H1 (cell line): Measurements from ENCODE around the gene BBS2. TPM values are rescaled to one million over a fixed set of nuclear protein-coding genes. Genes with fewer than 3 reads are reported as not detected.

Experiments
- CTCF ChIA-PET: fragments of 300-600 bp; sonication (Branson Sonifier 250); formaldehyde crosslinking; loops from one replicate; lab custom pipeline; 2021; ENCODE audit not compliant: partially characterized antibody; lab: Charles Lee
- POLR2A ChIA-PET: fragments of 300-600 bp; sonication (Branson Sonifier 250); formaldehyde crosslinking; loops from one replicate; lab custom pipeline; 2021; ENCODE audit warnings: inconsistent platforms; ENCODE audit not compliant: partially characterized antibody; lab: Charles Lee
- DNase-seq, 2 experiments: peaks; one replicate each; pipeline versions ENCODE4 v3.0.0 to v3.0.0-alpha.2; 2010 to 2022; ENCODE audit warnings: low spot score in 2 of 2, low read depth in 1 of 2, mixed read lengths in 1 of 2
- FAIRE-seq: peaks from 2 replicates; lab custom pipeline; 2011; peaks lifted over from hg19 to GRCh38; lab: Jason Lieb, UNC
- H2AFZ ChIP-seq: 2 replicates; pipeline ENCODE4 v1.8.1; 2012; ENCODE audit warnings: low read length, inconsistent platforms
- H2AK5ac ChIP-seq: 2 replicates; pipeline ENCODE4 v1.6.1; 2013; ENCODE audit warnings: low read depth, low read length
- H2BK120ac ChIP-seq: replicated peaks from 2 replicates; pipeline ENCODE3; 2013; ENCODE audit warnings: low read depth, low read length, inconsistent platforms
- H2BK12ac ChIP-seq: 2 replicates; pipeline ENCODE4 v1.6.1; 2013; ENCODE audit warnings: low read depth, low read length
- H2BK15ac ChIP-seq: 2 replicates; pipeline ENCODE4 v1.6.1; 2013; ENCODE audit warnings: low read length
- H2BK20ac ChIP-seq: 2 replicates; pipeline ENCODE4 v1.6.1; 2013; ENCODE audit warnings: low read length
- H2BK5ac ChIP-seq: 2 replicates; pipeline ENCODE4 v1.6.1; 2013; ENCODE audit warnings: low read depth, low read length
- H3K14ac ChIP-seq: 2 replicates; pipeline ENCODE4 v1.6.1; 2013; ENCODE audit warnings: inconsistent platforms; ENCODE audit not compliant: insufficient read length
- H3K18ac ChIP-seq: 2 replicates; pipeline ENCODE4 v1.6.1; 2013; ENCODE audit warnings: low read length; ENCODE audit errors: extremely low read depth
- H3K23ac ChIP-seq: 2 replicates; pipeline ENCODE4 v1.6.1; 2013; ENCODE audit warnings: inconsistent platforms; ENCODE audit not compliant: insufficient read length
- H3K23me2 ChIP-seq: 2 replicates; pipeline ENCODE4 v1.6.1; 2013; ENCODE audit warnings: low read depth, low read length
- H3K27ac ChIP-seq: 2 replicates; pipeline ENCODE4 v1.6.1; 2011; ENCODE audit warnings: low read depth, low read length, inconsistent platforms
- H3K27me3 ChIP-seq, 4 experiments: replicated peaks in 1 of 4; 1 replicate in 1 of 4; 2 replicates in 3 of 4; pipeline versions ENCODE4 v1.6.1 to v1.8.1; 2011 to 2013; ENCODE audit warnings: low read length in 3 of 4, mild to moderate bottlenecking in 3 of 4, inconsistent platforms in 2 of 4, mixed read lengths in 2 of 4, moderate library complexity in 1 of 4; ENCODE audit not compliant: control insufficient read depth in 3 of 4, insufficient read depth in 3 of 4; ENCODE audit errors: extremely low read depth in 1 of 4
- H3K36me3 ChIP-seq, 4 experiments: 2 replicates each; pipeline versions ENCODE4 v1.6.1 to v1.8.1; 2011 to 2013; ENCODE audit warnings: mild to moderate bottlenecking in 4 of 4, low read length in 3 of 4, moderate library complexity in 2 of 4, control low read depth in 1 of 4, inconsistent platforms in 1 of 4; ENCODE audit not compliant: insufficient read depth in 4 of 4, control insufficient read depth in 2 of 4
- H3K4ac ChIP-seq: replicated peaks from 2 replicates; pipeline ENCODE3; 2013; ENCODE audit warnings: low read length, low read depth, mixed read lengths, inconsistent platforms; ENCODE audit not compliant: insufficient read length
- H3K4me1 ChIP-seq, 4 experiments: replicated peaks in 1 of 4; 1 replicate in 1 of 4; 2 replicates in 3 of 4; pipeline versions ENCODE4 v1.6.1 to v1.8.1; 2011 to 2013; ENCODE audit warnings: low read length in 3 of 4, inconsistent platforms in 2 of 4, mixed read lengths in 1 of 4; ENCODE audit not compliant: insufficient read depth in 4 of 4, control insufficient read depth in 3 of 4
- H3K4me2 ChIP-seq, 2 experiments: 2 replicates each; pipeline versions ENCODE4 v1.6.1 to v1.8.1; 2011 to 2013; ENCODE audit warnings: low read depth in 2 of 2, low read length in 2 of 2, control low read depth in 1 of 2, inconsistent platforms in 1 of 2, mild to moderate bottlenecking in 1 of 2; ENCODE audit not compliant: insufficient read depth in 1 of 2
- H3K4me3 ChIP-seq, 4 experiments: fragments of 200-600, 300-600 bp in 1 of 4; sonication (generic), shearing (Covaris generic), sonication (Bioruptor Twin) in 1 of 4; 2 replicates each; pipeline versions ENCODE4 v1.5.1 to v1.8.1; 2011 to 2016; ENCODE audit warnings: low read length in 4 of 4, low read depth in 3 of 4, control low read depth in 2 of 4, inconsistent platforms in 2 of 4, mild to moderate bottlenecking in 2 of 4, mixed read lengths in 1 of 4, moderate library complexity in 1 of 4; ENCODE audit not compliant: insufficient read depth in 2 of 4; ENCODE audit errors: extremely low read depth in 1 of 4
- H3K56ac ChIP-seq: replicated peaks from 2 replicates; pipeline ENCODE3; 2013; ENCODE audit warnings: low read depth, mild to moderate bottlenecking, mixed read lengths, low read length, inconsistent platforms; ENCODE audit not compliant: insufficient read length
- H3K79me1 ChIP-seq: 2 replicates; pipeline ENCODE4 v1.6.1; 2013; ENCODE audit warnings: low read depth, low read length, control low read depth
- H3K79me2 ChIP-seq, 2 experiments: 2 replicates each; pipeline versions ENCODE4 v1.6.1 to v1.8.1; 2012 to 2013; ENCODE audit warnings: low read length in 2 of 2, mild to moderate bottlenecking in 2 of 2, inconsistent platforms in 1 of 2; ENCODE audit not compliant: insufficient read depth in 2 of 2, control insufficient read depth in 1 of 2
- H3K9ac ChIP-seq, 4 experiments: replicated peaks in 1 of 4; 1 replicate in 1 of 4; 2 replicates in 3 of 4; pipeline versions ENCODE4 v1.6.1 to v1.8.1; 2011 to 2013; ENCODE audit warnings: low read depth in 3 of 4, low read length in 3 of 4, control low read depth in 2 of 4, mild to moderate bottlenecking in 2 of 4, moderate library complexity in 2 of 4, inconsistent platforms in 1 of 4; ENCODE audit errors: extremely low read depth in 1 of 4
- H3K9me3 ChIP-seq, 2 experiments: 2 replicates each; pipeline versions ENCODE4 v1.6.1 to v1.8.1; 2012 to 2013; ENCODE audit warnings: mild to moderate bottlenecking in 2 of 2, moderate library complexity in 2 of 2, control low read depth in 1 of 2, inconsistent platforms in 1 of 2, low read depth in 1 of 2, low read length in 1 of 2, mixed read lengths in 1 of 2; ENCODE audit not compliant: insufficient read depth in 2 of 2
- H4K20me1 ChIP-seq, 2 experiments: replicated peaks in 1 of 2; 2 replicates each; pipeline versions ENCODE3 to v1.8.1; 2011 to 2013; ENCODE audit warnings: inconsistent platforms in 2 of 2, low read length in 2 of 2, mild to moderate bottlenecking in 1 of 2; ENCODE audit not compliant: insufficient read depth in 2 of 2, control insufficient read depth in 1 of 2
- H4K5ac ChIP-seq: 2 replicates; pipeline ENCODE4 v1.6.1; 2013; ENCODE audit warnings: low read length, low read depth, mixed read lengths, inconsistent platforms; ENCODE audit not compliant: insufficient read length
- H4K8ac ChIP-seq: 2 replicates; pipeline ENCODE4 v1.8.0; 2013; ENCODE audit warnings: mild to moderate bottlenecking, moderate library complexity, low read length, inconsistent platforms; ENCODE audit not compliant: insufficient read depth; ENCODE audit errors: extremely low read depth
- H4K91ac ChIP-seq: replicated peaks from 2 replicates; pipeline ENCODE3; 2013; ENCODE audit warnings: low read length, mixed read lengths, inconsistent platforms; ENCODE audit not compliant: insufficient read length
- CHD2 ChIP-seq: IDR thresholded peaks from 2 replicates; pipeline ENCODE4 v1.6.1; 2012; ENCODE audit warnings: low read length, improper control_type of control experiment
- EZH2 ChIP-seq: fragments of 200-600 bp; sonication (generic); IDR thresholded peaks from 2 replicates; pipeline ENCODE4 v1.7.1; 2012; ENCODE audit warnings: low read depth, mild to moderate bottlenecking, moderate library complexity, low read length, inconsistent platforms; ENCODE audit not compliant: severe bottlenecking
- SP1 ChIP-seq: IDR thresholded peaks from 2 replicates; pipeline ENCODE4 v1.6.1; 2011; ENCODE audit warnings: low read depth, low read length
- SRF ChIP-seq: IDR thresholded peaks from 2 replicates; pipeline ENCODE4 v1.6.1; 2011; ENCODE audit warnings: mild to moderate bottlenecking, low read depth, low read length, moderate library complexity
- USF2 ChIP-seq: IDR thresholded peaks from 2 replicates; pipeline ENCODE4 v1.6.1; 2011; ENCODE audit warnings: low read length, improper control_type of control experiment
- YY1 ChIP-seq: IDR thresholded peaks from 2 replicates; pipeline ENCODE4 v1.6.1; 2011; ENCODE audit warnings: low read depth, mild to moderate bottlenecking, low read length
- WGBS, 2 experiments: shearing (Covaris generic) in 1 of 2; methylation state at CpG; one replicate each; pipeline versions ENCODE4 v1.1.6 to v1.1.7; 2013 to 2015; ENCODE audit warnings: low lambda C conversion rate in 2 of 2, mixed read lengths in 2 of 2, inconsistent platforms in 1 of 2, low coverage in 1 of 2, missing lambda C conversion rate in 1 of 2; ENCODE audit not compliant: insufficient replicate concordance in 2 of 2, insufficient coverage in 1 of 2, insufficient read length in 1 of 2; ENCODE audit errors: extremely low coverage in 1 of 2, missing lambda C conversion rate in 1 of 2; 5-methylcytosine and 5-hydroxymethylcytosine counted together
- polyA plus RNA-seq, 7 experiments: library from polyadenylated mRNA; depleted of rRNA in 3 of 7; stranded (reverse) in 5 of 7; unstranded in 2 of 7; fragments of >200 nt in 5 of 7; fragments of 200-250 nt in 2 of 7; gene quantifications; 1 replicate in 5 of 7; 2 replicates in 1 of 7; 4 replicates in 1 of 7; pipeline versions ENCODE4 v1.2.1 to v1.2.3, GENCODE V29; 2011 to 2013; ENCODE audit warnings: missing spikeins in 2 of 7, mixed read lengths in 2 of 7
- total RNA-seq: library from RNA; stranded (reverse); fragmentation: NEBNext Ultra II Directional; extraction: Animal tissue kit (Norgen Biotek cat#: 25700); gene quantifications from 2 replicates; pipeline ENCODE4 v1.2.1, GENCODE V29; 2021

BBS2 gene
- total and polyA plus RNA-seq, 2 of the 8 experiments (the other 6 are each of a cell fraction or from before 2014, with no cell fraction given) = 12.3 to 15.1 TPM

GRCh38 chr16:56480776-56481467, 38.9 kb downstream of the BBS2 start:
- Histone ChIP-seq H3K4me1 (peaks cover 0 to 4% (median 0%) of the 10 kb centered on the region in 4 experiments; a peak in 2 of 7 replicates), H3K18ac (no peak overlapping the region), H3K9ac (no peak overlapping the region), H3K27me3 (no peaks in the 10 kb centered on the region), H3K9me3 (no peaks in the 10 kb centered on the region), H3K23ac (no peak overlapping the region), H3K27ac (no peak overlapping the region), H3K4ac (no peak overlapping the region), H3K36me3 (peaks cover 8 to 29% (median 18%) of the 10 kb centered on the region in 4 experiments; a peak in 7 of 8 replicates), H4K8ac (no peak overlapping the region), H3K23me2 (no peaks in the 10 kb centered on the region), H2AFZ (no peak overlapping the region), H2BK20ac (no peak overlapping the region), H2BK5ac (no peak overlapping the region), H2BK15ac (no peak overlapping the region), H3K56ac (no peak overlapping the region), H4K20me1 (no peaks in the 10 kb centered on the region), H3K14ac (no peak overlapping the region), H2AK5ac (no peak overlapping the region), H2BK120ac (no peak overlapping the region), H3K4me2 (no peak overlapping the region), H4K91ac (no peak overlapping the region), H3K79me2 (no peaks in the 10 kb centered on the region), H3K4me3 (no peak overlapping the region), H3K79me1 (no peaks in the 10 kb centered on the region), H2BK12ac (no peak overlapping the region), H4K5ac (no peak overlapping the region)
- DNase-seq (no peak), FAIRE-seq (no peak)
- WGBS, 2 experiments = 82% methylated on average over 7 of the region's 7 CpGs; no CpG with 5 or more reads in 1 of the 2 experiments
- CTCF ChIA-PET = interaction anchor here (1.3 to 1.8 kb wide), 2 partner anchors 120 to 221 kb away, joined by 3 to 5 read pairs; no protein-coding TSS in a partner anchor
- no peak for TF ChIP-seq EZH2
- TF ChIP-seq USF2 = no peak
- TF ChIP-seq SP1 = no peak
- no peak for TF ChIP-seq YY1
- TF ChIP-seq SRF = no peak
- no peak for TF ChIP-seq CHD2
- POLR2A ChIA-PET = interaction anchor here (1.0 to 1.1 kb wide), 2 partner anchors 9 to 18 kb away, joined by 3 to 5 read pairs; no protein-coding TSS in a partner anchor
